ENCODE results near the gene HSD11B1. TPM values are rescaled to one million over a fixed set of nuclear protein-coding genes. Genes with fewer than 3 reads are reported as not detected.

HSD11B1 gene
- total RNA-seq, 4 donors from 2014 or later = 37.1 to 166 (median 55.9) TPM

DNA sequence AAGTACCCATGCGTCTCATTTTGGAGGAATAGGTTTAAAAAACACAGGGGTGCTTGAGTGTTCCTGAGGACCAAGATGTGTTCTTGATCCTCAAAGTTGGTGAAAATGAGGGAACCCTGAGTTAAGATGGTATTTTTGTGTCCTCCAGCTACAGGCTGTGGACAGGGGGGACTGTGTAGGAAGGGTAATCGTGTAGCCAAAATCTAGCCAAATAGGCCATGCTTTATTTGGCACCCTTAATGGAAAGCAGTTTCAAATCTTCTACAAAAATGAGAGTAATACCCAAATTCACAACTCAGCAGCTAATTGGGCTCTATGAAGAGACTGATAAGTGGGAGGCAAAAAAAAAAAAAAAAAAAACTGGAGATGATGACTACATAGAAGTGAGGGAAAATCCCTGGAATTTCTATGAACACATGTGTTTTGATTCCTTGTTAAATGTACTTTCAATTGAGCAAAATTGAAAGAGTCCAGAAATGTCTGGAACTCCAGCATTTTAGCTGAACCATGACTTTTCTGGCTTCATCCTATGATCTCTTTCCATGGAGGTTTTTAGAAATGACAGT, 470 bp downstream of the HSD11B1 start:
- intact Hi-C loops (cut with DNase I; ENCODE audit: low total_unique reads) = no loop called here
- TF ChIP-seq CTCF (IDR thresholded peaks at IDR 0.05) (no peak), POLR2A (IDR thresholded peaks at IDR 0.05) (no peak)
- no peak for DNase-seq (ENCODE audit: low spot score in 2 of 2)
- 65 to 74% methylated on average over 2 of the region's 2 CpGs for WGBS, 2 donors
- H3K4me3 ChIP-seq (ENCODE audit: low read depth, poor library complexity, severe bottlenecking) = no peak overlapping the region

- WGBS, 2 donors = 92 to 94% methylated on average over 3 of the region's 3 CpGs
- TF ChIP-seq POLR2A (IDR thresholded peaks at IDR 0.05) (no peak), CTCF (IDR thresholded peaks at IDR 0.05) (no peak)
- no peak for DNase-seq (ENCODE audit: low spot score in 2 of 2)
- intact Hi-C loops (cut with DNase I; ENCODE audit: low total_unique reads) = no loop called here
- H3K4me3 ChIP-seq (ENCODE audit: low read depth, poor library complexity, severe bottlenecking) = no peak overlapping the region
Observed at GRCh38 chr1:209706622-209707021, 2.0 kb downstream of the HSD11B1 start.

DNA sequence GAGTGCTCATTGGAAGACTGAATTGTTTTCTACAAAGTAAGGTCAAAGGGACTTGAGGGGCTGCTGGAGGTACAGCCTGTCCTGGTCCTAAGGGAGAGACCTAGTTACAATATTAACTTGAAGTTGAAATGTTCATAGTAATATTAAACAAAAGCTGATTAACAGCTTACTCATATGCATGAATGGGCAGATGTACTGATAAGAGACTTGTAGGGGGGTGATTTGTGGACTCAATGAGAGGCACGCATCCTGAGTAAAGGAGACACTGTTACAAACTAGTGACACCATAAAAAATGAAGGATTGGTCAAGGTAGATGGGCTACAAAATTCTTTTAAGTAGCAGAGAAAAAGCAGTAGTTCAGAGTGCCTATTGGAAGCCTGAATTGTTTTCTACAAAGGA, 2.7 kb downstream of the HSD11B1 start:
- no peak for TF ChIP-seq POLR2A (IDR thresholded peaks at IDR 0.05)
- no peak for TF ChIP-seq CTCF (IDR thresholded peaks at IDR 0.05)
- DNase-seq (ENCODE audit: low spot score in 2 of 2) = no peak
- intact Hi-C loops (cut with DNase I; ENCODE audit: low total_unique reads) = no loop called here
- no peak overlapping the region for H3K4me3 ChIP-seq (ENCODE audit: low read depth, poor library complexity, severe bottlenecking)
- 86 to 100% methylated on average over 1 of the region's 1 CpG for whole genome bisulfite sequencing, 2 donors

DNA sequence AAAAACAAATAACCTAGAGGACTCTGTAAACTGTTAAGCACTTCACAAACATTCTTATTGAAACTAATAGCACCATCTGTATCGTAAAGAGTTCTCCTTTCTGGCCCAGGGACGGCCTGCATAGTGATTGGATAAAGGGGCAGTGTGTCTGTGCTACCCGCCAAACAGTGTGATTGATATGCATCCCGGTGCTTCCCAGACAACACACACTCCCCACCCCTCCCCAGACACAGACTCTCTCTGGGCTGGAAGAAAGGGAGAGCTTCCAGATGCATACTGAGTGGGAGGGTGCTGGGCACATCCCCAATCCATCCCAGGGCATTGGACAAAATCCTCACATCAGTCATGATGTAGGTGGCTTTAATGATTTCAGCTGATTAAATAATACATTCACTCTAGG, 3.7 kb downstream of the HSD11B1 start:
- TF ChIP-seq CTCF (IDR thresholded peaks at IDR 0.05) = no peak
- TF ChIP-seq POLR2A (IDR thresholded peaks at IDR 0.05) = no peak
- DNase-seq (ENCODE audit: low spot score in 2 of 2) = no peak
- no peak overlapping the region for H3K4me3 ChIP-seq (ENCODE audit: low read depth, poor library complexity, severe bottlenecking)
- 64 to 74% methylated on average over 4 of the region's 4 CpGs for WGBS, 2 donors
- intact Hi-C loops (cut with DNase I; ENCODE audit: low total_unique reads) = no loop called here

GRCh38 chr1:209710093-209710492, 5.4 kb downstream of the HSD11B1 start:
- DNase-seq (ENCODE audit: low spot score in 2 of 2) = no peak
- 75 to 76% methylated on average over 2 of the region's 2 CpGs for WGBS, 2 donors

More at GRCh38 chr1:209710093-209710492, 5.4 kb downstream of the HSD11B1 start:
- intact Hi-C loops (cut with DNase I; ENCODE audit: low total_unique reads) = no loop called here
- H3K4me3 ChIP-seq (ENCODE audit: low read depth, poor library complexity, severe bottlenecking) = no peak overlapping the region
- TF ChIP-seq POLR2A (IDR thresholded peaks at IDR 0.05) (no peak), CTCF (IDR thresholded peaks at IDR 0.05) (no peak)

All from lower leg skin (tissue), 4 donors.